Measurements from ENCODE around the gene GNL3.
A peak's percentile ranks its signal among the peaks of the same experiment; 100 is the strongest.

GNL3 gene

DNA sequence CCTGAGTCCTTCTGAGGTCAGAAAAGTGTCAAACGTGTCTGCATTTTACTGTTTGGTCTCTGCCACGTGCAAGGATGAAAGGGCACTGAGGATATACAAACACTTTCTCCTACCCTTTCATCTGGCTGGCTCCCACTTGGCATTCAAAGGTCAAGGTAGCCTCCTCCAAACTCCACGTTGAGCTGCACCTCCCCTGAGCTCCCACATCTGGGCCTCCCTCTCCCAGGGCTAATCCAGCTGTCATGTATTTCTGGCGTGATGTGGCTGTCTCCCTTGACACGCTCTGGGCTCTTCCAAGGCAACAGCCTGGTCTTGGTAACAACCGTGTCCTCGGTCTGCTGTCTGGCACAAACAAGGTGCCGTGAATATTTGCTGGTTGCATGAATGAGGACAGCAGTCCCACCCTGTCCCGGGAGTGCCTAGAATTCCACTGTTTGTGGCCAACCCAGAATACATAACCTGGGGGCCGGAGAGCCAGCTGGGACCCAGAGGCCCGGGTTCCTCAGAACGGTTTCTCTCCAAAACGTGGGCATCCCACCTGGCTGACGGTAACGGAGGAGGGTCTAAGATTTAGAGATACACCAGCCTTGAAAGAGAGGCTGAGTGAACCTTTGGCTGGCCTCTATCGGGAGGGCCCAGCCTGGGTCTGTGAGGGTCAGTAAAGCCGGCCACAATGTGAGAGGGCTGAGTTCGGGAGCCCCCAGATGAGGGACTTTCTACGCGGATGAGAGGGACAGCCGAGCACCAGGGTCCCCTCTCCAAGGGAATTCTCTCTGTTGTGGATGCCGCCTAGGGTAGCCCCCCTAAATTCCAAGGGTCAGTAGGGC lies 19.0 kb downstream of the GNL3 start:
- ChIA-PET POLR2A (interaction anchor here (1.0 to 2.5 kb wide), 7 partner anchors 8 to 193 kb away, joined by 3 to 14 read pairs (median 3); partner anchors contain the start of genes NEK4, STIMATE and UQCC5), CTCF (interaction anchor here (0.7 kb wide), 1 partner anchor 282 kb away, joined by 3 read pairs; no protein-coding TSS in a partner anchor)
- DNase-seq (ENCODE audit: extremely low spot score): peak; percentile 26
- TF ChIP-seq ZNF384 (IDR thresholded peaks at IDR 0.05) (no peak), NFRKB (IDR thresholded peaks at IDR 0.05) (no peak), SUZ12 (IDR thresholded peaks at IDR 0.05) (no peak), FOXA1 (IDR thresholded peaks at IDR 0.05) (no peak), L3MBTL2 (conservative IDR thresholded peaks at IDR 0.05) (no peak), SP1 (IDR thresholded peaks at IDR 0.05) (no peak), FOXK2 (IDR thresholded peaks at IDR 0.05) (no peak), HDGF (IDR thresholded peaks at IDR 0.05; ENCODE audit: borderline replicate concordance) (no peak)

DNA sequence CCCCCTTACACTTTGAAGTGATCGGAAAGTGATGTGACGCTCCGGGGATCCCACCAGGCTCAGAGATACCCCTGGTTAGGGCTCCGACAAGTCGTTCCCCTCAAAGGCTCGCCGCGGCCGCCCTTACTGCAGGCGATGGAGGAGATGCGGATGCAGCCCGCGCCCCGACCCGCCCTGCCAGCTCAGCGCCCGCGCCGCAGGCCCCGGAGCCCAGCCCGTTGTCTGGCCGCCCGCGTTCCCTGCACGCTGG lies 19.5 kb downstream of the GNL3 start:
- CTCF ChIA-PET: interaction anchor here (0.5 kb wide), 1 partner anchor 10 kb away, joined by 3 read pairs; no protein-coding TSS in a partner anchor
- POLR2A ChIA-PET: interaction anchor here (1.0 to 2.5 kb wide), 8 partner anchors 9 to 192 kb away, joined by 3 to 14 read pairs (median 3); partner anchors contain the start of genes NEK4, STIMATE and UQCC5
- TF ChIP-seq L3MBTL2 (conservative IDR thresholded peaks at IDR 0.05) (no peak), CTBP1 (IDR thresholded peaks at IDR 0.05; ENCODE audit: borderline replicate concordance) (no peak), BHLHE40 (IDR thresholded peaks at IDR 0.05; ENCODE audit: borderline replicate concordance) (no peak), ARNT (IDR thresholded peaks at IDR 0.05) (no peak), NFRKB (IDR thresholded peaks at IDR 0.05) (no peak), FOXM1 (IDR thresholded peaks at IDR 0.05; ENCODE audit: borderline replicate concordance) (no peak), FOXA1 (IDR thresholded peaks at IDR 0.05) (no peak), HDGF (IDR thresholded peaks at IDR 0.05; ENCODE audit: borderline replicate concordance) (no peak), FOXK2 (IDR thresholded peaks at IDR 0.05) (no peak), ELF4 (IDR thresholded peaks at IDR 0.05) (no peak), ZNF384 (IDR thresholded peaks at IDR 0.05) (no peak), SP1 (IDR thresholded peaks at IDR 0.05) (no peak), TARDBP (IDR thresholded peaks at IDR 0.05) (no peak), SUZ12 (IDR thresholded peaks at IDR 0.05) (no peak), LEF1 (IDR thresholded peaks at IDR 0.05; ENCODE audit: borderline replicate concordance) (no peak)
- TF ChIP-seq, protein P1, sequence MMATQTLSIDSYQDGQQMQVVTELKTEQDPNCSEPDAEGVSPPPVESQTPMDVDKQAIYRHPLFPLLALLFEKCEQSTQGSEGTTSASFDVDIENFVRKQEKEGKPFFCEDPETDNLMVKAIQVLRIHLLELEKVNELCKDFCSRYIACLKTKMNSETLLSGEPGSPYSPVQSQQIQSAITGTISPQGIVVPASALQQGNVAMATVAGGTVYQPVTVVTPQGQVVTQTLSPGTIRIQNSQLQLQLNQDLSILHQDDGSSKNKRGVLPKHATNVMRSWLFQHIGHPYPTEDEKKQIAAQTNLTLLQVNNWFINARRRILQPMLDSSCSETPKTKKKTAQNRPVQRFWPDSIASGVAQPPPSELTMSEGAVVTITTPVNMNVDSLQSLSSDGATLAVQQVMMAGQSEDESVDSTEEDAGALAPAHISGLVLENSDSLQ (IDR thresholded peaks at IDR 0.05): no peak
- no peak for DNase-seq (ENCODE audit: extremely low spot score)

DNA sequence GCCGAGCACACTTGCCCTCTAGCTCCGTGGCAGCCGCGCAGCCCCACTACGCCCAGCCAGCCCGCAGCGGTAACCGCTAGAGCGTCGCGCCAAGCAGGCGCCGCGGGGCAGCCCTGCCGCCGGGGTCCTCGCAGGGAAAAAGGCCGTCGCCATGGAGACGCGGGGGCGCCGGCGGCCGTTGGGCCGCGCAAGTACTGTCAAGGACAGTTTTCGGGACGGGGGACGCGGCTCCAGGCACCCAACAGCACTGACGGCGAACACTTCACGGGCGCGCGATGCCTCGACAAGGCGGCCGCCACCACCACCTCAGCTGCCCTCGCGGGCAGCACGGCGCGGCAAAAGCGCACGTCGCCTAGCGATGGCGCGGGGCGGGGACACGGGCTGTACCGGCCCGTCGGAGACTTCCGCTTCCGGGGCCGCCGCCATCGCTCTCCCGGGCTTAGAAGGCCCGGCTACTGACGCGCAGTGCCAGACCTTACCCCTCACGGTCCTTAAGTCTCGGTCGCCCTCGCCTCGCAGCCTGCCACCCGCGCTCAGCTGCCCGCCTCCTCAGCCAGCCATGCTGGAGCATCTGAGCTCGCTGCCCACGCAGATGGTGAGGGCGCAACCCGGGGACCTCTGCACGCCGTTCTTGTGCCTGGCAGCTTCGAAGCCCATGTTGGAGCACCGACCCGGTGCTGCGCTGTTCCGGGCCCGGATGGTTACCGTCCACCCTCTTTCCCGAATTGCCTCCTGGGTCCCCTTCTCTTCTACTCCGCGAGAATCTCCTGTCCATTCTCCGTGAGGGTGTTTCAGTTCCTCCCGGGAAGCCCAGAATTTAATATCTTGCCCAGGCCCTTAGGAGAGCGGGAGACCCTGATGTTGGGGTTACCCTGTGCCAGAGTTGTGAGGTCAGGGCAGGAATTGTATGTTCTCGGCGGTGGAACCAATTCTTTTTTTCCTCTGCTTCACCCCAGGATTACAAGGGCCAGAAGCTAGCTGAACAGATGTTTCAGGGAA lies 20.2 kb downstream of the GNL3 start, which contains the start of the genes GLT8D1 and SPCS1:
Gene GLT8D1, minus strand, starts transcription at position 104 of the 999 bp plus-strand sequence. CDS start 5,331 bp downstream, outside the sequence.
Gene SPCS1, plus strand, starts transcription at position 419 of the 999 bp plus-strand sequence. Its CDS starts 141 bp downstream, at position 560.
- DNase-seq (ENCODE audit: extremely low spot score): peak; percentile 91
- TF ChIP-seq TARDBP (IDR thresholded peaks at IDR 0.05): no peak
- TF ChIP-seq L3MBTL2 (conservative IDR thresholded peaks at IDR 0.05): peak; percentile 76
- no peak for TF ChIP-seq LEF1 (IDR thresholded peaks at IDR 0.05; ENCODE audit: borderline replicate concordance)
- ChIA-PET POLR2A (interaction anchor here (1.0 to 2.5 kb wide), 10 partner anchors 9 to 192 kb away, joined by 3 to 14 read pairs (median 3); partner anchors contain the start of genes NEK4, STIMATE and UQCC5), CTCF (interaction anchor here (0.5 kb wide), 1 partner anchor 11 kb away, joined by 3 read pairs; no protein-coding TSS in a partner anchor)

DNA sequence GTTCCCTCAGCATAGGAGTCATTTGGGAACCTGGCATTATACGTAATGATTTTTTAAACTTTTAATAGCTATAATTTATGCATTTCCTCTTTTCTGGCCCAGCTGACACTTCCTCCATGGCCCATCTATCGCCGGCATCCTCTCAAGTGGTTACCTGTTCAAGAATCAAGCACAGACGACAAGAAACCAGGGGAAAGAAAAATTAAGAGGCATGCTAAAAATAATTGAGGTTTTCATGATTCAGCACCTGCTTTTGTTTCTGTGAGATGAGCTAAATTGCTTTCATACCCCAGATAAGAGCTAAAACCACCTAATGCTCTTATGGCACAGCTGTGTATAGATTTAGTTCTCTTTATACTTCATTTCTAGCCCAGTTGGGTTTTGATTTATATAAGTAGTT lies 21.8 kb downstream of the GNL3 start:
- no peak for DNase-seq (ENCODE audit: extremely low spot score)
- ChIA-PET POLR2A (interaction anchor here (1.8 kb wide), 1 partner anchor 21 kb away, joined by 5 read pairs; no protein-coding TSS in a partner anchor), CTCF (interaction anchor here (0.7 kb wide), 1 partner anchor 19 kb away, joined by 4 read pairs; no protein-coding TSS in a partner anchor)
- TF ChIP-seq FOXK2 (IDR thresholded peaks at IDR 0.05) (no peak), SUZ12 (IDR thresholded peaks at IDR 0.05) (no peak), HDGF (IDR thresholded peaks at IDR 0.05; ENCODE audit: borderline replicate concordance) (no peak), ZNF384 (IDR thresholded peaks at IDR 0.05) (no peak), FOXM1 (IDR thresholded peaks at IDR 0.05; ENCODE audit: borderline replicate concordance) (no peak), BHLHE40 (IDR thresholded peaks at IDR 0.05; ENCODE audit: borderline replicate concordance) (no peak), ELF4 (IDR thresholded peaks at IDR 0.05) (no peak), L3MBTL2 (conservative IDR thresholded peaks at IDR 0.05) (no peak), SP1 (IDR thresholded peaks at IDR 0.05) (no peak), TARDBP (IDR thresholded peaks at IDR 0.05) (no peak), ARNT (IDR thresholded peaks at IDR 0.05) (no peak), NFRKB (IDR thresholded peaks at IDR 0.05) (no peak), FOXA1 (IDR thresholded peaks at IDR 0.05) (no peak), CTBP1 (IDR thresholded peaks at IDR 0.05; ENCODE audit: borderline replicate concordance) (no peak), LEF1 (IDR thresholded peaks at IDR 0.05; ENCODE audit: borderline replicate concordance) (no peak)
- TF ChIP-seq, protein P1 (IDR thresholded peaks at IDR 0.05): no peak

DNA sequence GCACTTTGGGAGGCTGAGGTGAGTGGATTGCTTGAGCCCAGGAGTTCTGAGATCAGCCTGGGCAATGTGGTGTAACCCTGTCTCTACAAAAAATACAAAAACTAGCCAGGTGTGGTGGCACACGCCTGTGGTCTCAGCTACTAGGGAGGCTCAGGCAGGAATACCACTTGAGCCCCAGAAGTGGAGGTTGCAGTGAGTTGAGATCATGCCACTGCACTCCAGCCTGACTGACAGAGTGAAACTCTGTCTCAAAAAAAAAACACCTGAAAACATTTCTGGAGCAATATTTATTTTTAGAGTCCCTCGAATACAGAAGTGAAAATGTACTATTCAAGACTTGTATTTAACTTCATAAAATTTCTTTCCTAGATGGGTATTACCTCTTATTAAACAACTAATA lies 24.7 kb downstream of the GNL3 start:
- no peak for DNase-seq (ENCODE audit: extremely low spot score)
- CTCF ChIA-PET: no interaction called here
- TF ChIP-seq CTBP1 (IDR thresholded peaks at IDR 0.05; ENCODE audit: borderline replicate concordance) (no peak), BHLHE40 (IDR thresholded peaks at IDR 0.05; ENCODE audit: borderline replicate concordance) (no peak), LEF1 (IDR thresholded peaks at IDR 0.05; ENCODE audit: borderline replicate concordance) (no peak), TARDBP (IDR thresholded peaks at IDR 0.05) (no peak), ZNF384 (IDR thresholded peaks at IDR 0.05) (no peak), ARNT (IDR thresholded peaks at IDR 0.05) (no peak), ELF4 (IDR thresholded peaks at IDR 0.05) (no peak), SP1 (IDR thresholded peaks at IDR 0.05) (no peak), SUZ12 (IDR thresholded peaks at IDR 0.05) (no peak), NFRKB (IDR thresholded peaks at IDR 0.05) (no peak), L3MBTL2 (conservative IDR thresholded peaks at IDR 0.05) (no peak), FOXA1 (IDR thresholded peaks at IDR 0.05) (no peak), FOXM1 (IDR thresholded peaks at IDR 0.05; ENCODE audit: borderline replicate concordance) (no peak), FOXK2 (IDR thresholded peaks at IDR 0.05) (no peak), HDGF (IDR thresholded peaks at IDR 0.05; ENCODE audit: borderline replicate concordance) (no peak)
- TF ChIP-seq, protein P1 (IDR thresholded peaks at IDR 0.05): no peak
- POLR2A ChIA-PET: no interaction called here

All from HEK293T (cell line).